Testis (tissue), 3 donors: ENCODE data around the gene KCTD17. TPM values are rescaled to one million over a fixed set of nuclear protein-coding genes. Genes with fewer than 3 reads are reported as not detected.

Source experiments
- DNase-seq: peaks from one replicate; pipeline ENCODE4 v3.0.0-alpha.2; 2019
- H3K27ac ChIP-seq, 2 donors: fragments of 200-600 bp; sonication (generic); one replicate each; pipeline ENCODE4 v1.5.1; 2019
- H3K27me3 ChIP-seq: fragments of 200-600 bp; sonication (generic); one replicate; pipeline ENCODE4 v1.5.1; 2019
- H3K36me3 ChIP-seq: fragments of 200-600 bp; sonication (generic); one replicate; pipeline ENCODE4 v1.5.1; 2017; ENCODE audit warnings: low read depth; ENCODE audit errors: missing control alignments
- H3K4me1 ChIP-seq: fragments of 200-600 bp; sonication (generic); one replicate; pipeline ENCODE4 v1.5.1; 2019
- H3K4me3 ChIP-seq, 2 donors: fragments of 200-600 bp; sonication (generic); one replicate each; pipeline ENCODE4 v1.5.1; 2017 to 2019
- H3K9me3 ChIP-seq: fragments of 200-600 bp; sonication (generic); one replicate; pipeline ENCODE4 v1.5.1; 2017
- CTCF ChIP-seq, 3 experiments: fragments of 450-650 bp in 2 of 3; fragments of 200-600 bp in 1 of 3; sonication (generic) in 1 of 3; IDR thresholded peaks; one replicate each; pipeline ENCODE4 v1.5.1; 2016 to 2019; ENCODE audit warnings: antibody characterized with exemption in 3 of 3, mild to moderate bottlenecking in 2 of 3, moderate library complexity in 1 of 3
- POLR2A ChIP-seq: fragments of 450-650 bp; IDR thresholded peaks from one replicate; pipeline ENCODE4 v1.6.1; 2017; ENCODE audit warnings: antibody characterized with exemption, mild to moderate bottlenecking, moderate library complexity
- WGBS, 2 donors: methylation state at CpG; one replicate each; pipeline ENCODE4 v1.1.5; 2018; 5-methylcytosine and 5-hydroxymethylcytosine counted together
- intact Hi-C: fragments of 100-400 bp; cut with DNase I; formaldehyde crosslinking; loops from one replicate; pipeline ENCODE4 v1.15.1; 2023; ENCODE audit warnings: low total_unique reads
- polyA plus RNA-seq: library from polyadenylated mRNA; stranded (reverse); fragments of 350-450 nt; fragmentation: Illumina TruSeq; extraction: RNeasy Lipid Tissue Mini Kit (QIAGEN cat#74804); gene quantifications from one replicate; pipeline ENCODE4 v1.2.3, GENCODE V29; 2014; ENCODE audit warnings: low read depth, low replicate concordance; ENCODE audit not compliant: insufficient read depth
- total RNA-seq, 2 donors: library from RNA; depleted of rRNA; stranded (reverse); fragments of >200 nt; gene quantifications; one replicate each; pipeline ENCODE4 v1.2.3, GENCODE V29; 2016

Gene KCTD17
- total and polyA plus RNA-seq, 3 donors from 2014 or later: 39.1 to 99.1 (median 57.0) TPM

DNA sequence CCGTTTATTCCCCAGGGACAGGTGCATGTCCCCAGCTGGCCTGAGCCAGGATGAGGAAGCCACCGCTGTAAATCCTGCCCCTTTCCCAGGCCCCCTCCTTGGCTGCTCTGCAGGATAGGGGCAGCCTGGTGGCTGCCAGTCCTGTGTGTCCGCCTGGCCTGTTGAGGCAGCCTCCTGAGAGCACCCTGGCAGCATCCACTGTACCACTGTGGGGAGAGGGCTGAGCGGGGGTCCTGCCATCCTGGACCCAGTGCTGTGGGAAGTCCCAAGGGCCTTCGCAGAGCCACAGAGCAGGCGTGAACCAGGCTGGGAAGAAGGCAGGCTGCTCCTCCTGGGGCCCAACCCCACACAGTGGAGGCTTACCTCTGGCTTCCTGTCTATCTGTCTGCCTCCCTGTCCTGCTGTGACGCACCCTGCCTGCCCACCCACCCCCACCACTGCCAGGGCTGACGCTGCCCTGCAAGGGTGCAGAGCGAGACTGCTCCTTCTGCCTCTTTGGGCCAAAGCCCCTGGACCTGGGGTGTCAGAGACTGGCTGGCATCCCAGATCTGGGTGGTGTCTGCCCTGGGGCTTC lies 8.4 kb downstream of the KCTD17 start:
- Histone ChIP-seq H3K27ac (no peak overlapping the region), H3K4me1 (no peaks in the 10 kb centered on the region), H3K36me3 (no peaks in the 10 kb centered on the region), H3K27me3 (no peaks in the 10 kb centered on the region), H3K9me3 (no peaks in the 10 kb centered on the region), H3K4me3 (no peak overlapping the region)
- TF ChIP-seq POLR2A (no peak), CTCF (IDR thresholded peaks at IDR 0.05) (no peak)
- DNase-seq: no peak
- intact Hi-C loops: no loop called here
- 93% methylated on average over 9 of the region's 9 CpGs; no CpG with 5 or more reads in 1 of the 2 donors for WGBS, 2 donors

DNA sequence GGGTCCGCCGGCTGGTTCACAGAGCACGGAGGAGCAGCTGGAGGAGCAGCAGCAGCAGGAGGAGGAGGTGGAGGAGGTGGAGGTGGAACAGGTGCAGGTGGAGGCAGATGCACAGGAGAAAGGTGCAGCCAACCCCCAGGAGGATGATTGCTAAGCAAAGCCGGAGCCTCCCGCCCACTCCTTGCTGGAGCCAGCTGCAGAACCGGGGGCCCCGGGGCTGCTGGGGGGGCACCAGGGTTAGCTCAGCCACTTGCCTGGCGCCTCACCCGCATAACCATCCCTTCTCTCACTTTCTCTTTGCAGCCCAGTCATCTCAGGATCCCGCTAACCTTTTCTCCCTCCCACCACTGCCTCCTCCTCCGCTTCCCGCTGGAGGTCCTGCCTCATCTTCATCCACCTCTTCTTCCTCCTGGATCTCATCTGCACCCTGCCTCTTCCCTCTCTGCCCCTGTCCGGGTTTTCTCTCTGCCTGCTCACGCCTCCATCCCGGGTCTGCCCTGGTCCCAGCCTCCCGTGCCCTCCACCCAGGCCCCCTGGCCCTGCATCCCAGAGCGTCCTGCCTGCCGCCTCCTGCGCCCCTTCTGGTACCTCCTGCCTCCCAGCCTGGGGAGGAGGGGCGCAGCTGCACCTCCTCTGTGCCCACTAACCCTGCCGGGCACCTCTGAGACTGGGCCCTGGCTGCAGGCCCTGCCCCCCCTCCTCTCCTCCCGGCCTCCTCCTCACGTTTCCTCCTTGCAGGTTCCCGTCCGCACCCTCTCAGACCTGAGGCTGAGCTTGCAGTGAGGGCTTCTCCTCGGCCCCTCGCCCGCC lies 9.5 kb downstream of the KCTD17 start:
- 72 to 85% methylated on average over 28 of the region's 28 CpGs for WGBS, 2 donors
- Histone ChIP-seq H3K27me3 (no peaks in the 10 kb centered on the region), H3K9me3 (no peaks in the 10 kb centered on the region), H3K4me1 (no peaks in the 10 kb centered on the region), H3K4me3 (no peak overlapping the region), H3K36me3 (no peaks in the 10 kb centered on the region), H3K27ac (no peak overlapping the region)
- TF ChIP-seq POLR2A (no peak), CTCF (IDR thresholded peaks at IDR 0.05) (no peak)
- no peak for DNase-seq
- intact Hi-C loops: no loop called here

DNA sequence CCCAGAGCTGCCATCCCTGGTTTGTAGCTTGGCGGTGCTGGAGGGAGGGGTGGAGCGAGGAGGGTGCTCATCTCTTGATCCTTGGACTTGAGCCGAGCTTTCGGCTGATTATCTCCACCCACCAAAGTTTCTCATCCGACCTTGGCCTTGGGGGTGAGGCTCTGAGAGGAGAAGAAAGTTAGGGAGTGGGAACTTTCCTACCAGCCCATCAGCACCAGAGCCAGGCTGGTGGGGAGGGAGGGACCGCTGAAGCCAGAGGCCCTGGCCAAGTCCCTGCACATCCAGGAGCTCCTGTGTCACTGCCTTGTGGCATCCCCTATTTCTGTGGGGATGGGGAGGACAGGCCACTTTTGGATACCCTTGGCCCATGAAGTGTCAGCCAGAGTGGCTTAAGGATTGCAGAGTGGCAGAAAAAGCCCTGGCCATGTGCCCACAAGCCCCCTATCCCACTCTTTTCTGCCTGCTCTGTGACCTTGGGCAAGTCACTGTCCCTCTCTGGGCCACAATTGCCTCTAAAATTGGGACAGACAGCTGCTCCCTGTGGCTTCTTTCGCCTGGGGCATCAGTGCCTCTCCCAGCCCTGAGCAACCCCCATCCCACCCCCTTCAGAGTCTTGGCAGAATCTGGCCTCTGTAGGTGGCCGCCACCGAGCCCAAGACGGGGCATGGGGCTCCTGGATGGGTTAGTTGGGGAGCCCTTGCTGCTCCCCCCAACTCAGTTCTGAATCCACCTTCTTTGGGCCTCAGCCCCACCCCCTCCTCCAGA lies 10.3 kb downstream of the KCTD17 start:
- no peak for TF ChIP-seq POLR2A
- TF ChIP-seq CTCF (IDR thresholded peaks at IDR 0.05): no peak
- WGBS, 2 donors: 69 to 81% methylated on average over 9 to 10 of the region's 10 CpGs
- Histone ChIP-seq H3K4me3 (no peak overlapping the region), H3K36me3 (no peaks in the 10 kb centered on the region), H3K4me1 (no peaks in the 10 kb centered on the region), H3K27me3 (no peaks in the 10 kb centered on the region), H3K9me3 (no peaks in the 10 kb centered on the region), H3K27ac (no peak overlapping the region)
- DNase-seq: no peak
- intact Hi-C loops: no loop called here

- DNase-seq: no peak
- 73 to 76% methylated on average over 7 of the region's 7 CpGs for WGBS, 2 donors
- Histone ChIP-seq H3K27me3 (no peaks in the 10 kb centered on the region), H3K4me3 (no peak overlapping the region), H3K27ac (no peak overlapping the region), H3K4me1 (no peaks in the 10 kb centered on the region), H3K36me3 (no peaks in the 10 kb centered on the region), H3K9me3 (no peaks in the 10 kb centered on the region)
- TF ChIP-seq CTCF (IDR thresholded peaks at IDR 0.05) (no peak), POLR2A (no peak)
- intact Hi-C loops: no loop called here
Observed at GRCh38 chr22:37062376-37062675, 10.8 kb downstream of the KCTD17 start.
